Esophagus muscularis mucosa (tissue), 4 donors: ENCODE data around the gene ZNF687.

Experiments used
- CTCF ChIP-seq, 3 experiments: fragments of 200-600 bp in 2 of 3; fragments of 450-650 bp in 1 of 3; sonication (generic) in 2 of 3; IDR thresholded peaks; one replicate each; pipeline ENCODE4 v1.5.1; 2017 to 2019; ENCODE audit warnings: antibody characterized with exemption in 3 of 3, mild to moderate bottlenecking in 2 of 3, moderate library complexity in 1 of 3
- EP300 ChIP-seq: sonication (generic); formaldehyde crosslinking; IDR thresholded peaks from one replicate; pipeline ENCODE4 v1.6.1; 2017; ENCODE audit warnings: antibody characterized with exemption
- POLR2A ChIP-seq: fragments of 450-650 bp; IDR thresholded peaks from one replicate; pipeline ENCODE4 v1.6.1; 2017; ENCODE audit warnings: antibody characterized with exemption, moderate library complexity, mild to moderate bottlenecking, low read depth
- POLR2AphosphoS5 ChIP-seq, 2 donors: sonication (generic); formaldehyde crosslinking; IDR thresholded peaks; one replicate each; pipeline ENCODE4 v1.6.1; 2017; ENCODE audit warnings: antibody characterized with exemption in 2 of 2

DNA sequence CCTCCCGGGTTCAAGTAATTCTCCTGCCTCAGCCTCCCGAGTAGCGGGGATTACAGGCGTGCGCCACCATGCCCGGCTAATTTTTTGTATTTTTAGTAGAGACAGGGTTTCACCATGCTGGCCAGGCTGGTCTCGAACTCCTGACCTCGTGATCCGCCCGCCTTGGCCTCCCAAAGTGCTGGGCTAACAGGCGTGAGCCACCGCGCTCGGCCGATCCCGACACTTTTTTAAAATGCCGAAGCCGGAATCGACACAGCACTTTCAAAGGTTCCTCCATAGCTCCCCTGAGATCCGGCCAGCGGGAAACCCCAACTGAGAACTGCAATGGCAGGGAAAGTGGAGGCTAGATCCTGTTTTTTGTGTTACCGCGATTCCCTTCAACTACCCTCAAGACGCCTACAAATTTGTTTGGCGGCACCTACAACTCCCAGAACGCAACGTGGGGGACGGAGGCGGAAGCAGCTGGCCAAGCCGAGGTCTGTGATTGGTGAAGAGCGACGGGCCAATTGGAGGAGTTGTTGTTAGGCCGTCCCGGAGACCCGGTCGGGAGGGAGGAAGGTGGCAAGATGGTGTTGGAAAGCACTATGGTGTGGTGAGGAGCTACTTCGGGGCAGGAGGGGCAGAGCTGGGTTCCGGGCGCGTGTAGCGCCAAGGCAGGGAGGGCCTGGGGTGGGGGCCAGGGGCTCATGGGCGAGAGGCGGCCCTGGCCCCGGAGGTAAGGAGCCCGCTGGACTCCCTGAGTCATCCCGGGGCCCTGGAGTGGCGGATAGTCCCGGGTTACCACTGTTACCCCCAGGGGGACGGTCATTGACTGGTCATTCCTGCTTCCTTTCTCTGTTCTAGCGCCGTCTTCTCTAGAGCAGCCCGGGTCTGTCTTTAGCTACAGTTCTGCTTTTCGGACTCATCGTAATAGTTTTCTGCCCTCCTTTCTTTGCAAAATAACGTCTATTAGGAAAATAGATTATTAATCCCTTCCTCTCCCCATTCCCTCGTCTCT lies 27.6 kb upstream of the ZNF687 start, which contains the start of gene PSMD4:
- TF ChIP-seq CTCF (IDR thresholded peaks at IDR 0.05) (no peak), POLR2A (peak; percentile 81), EP300 (no peak), POLR2AphosphoS5 (IDR thresholded peaks at IDR 0.05) (peak; percentile 97 to 98)
